GM12892 (cell line): Measurements from ENCODE around the gene BRS3.

Experiments used
- POLR2A ChIP-seq: IDR thresholded peaks from 2 replicates; pipeline ENCODE4 v1.6.1; 2011; ENCODE audit warnings: low read depth, low read length, control low read depth
- TAF1 ChIP-seq: IDR thresholded peaks from 2 replicates; pipeline ENCODE4 v1.6.1; 2011; ENCODE audit warnings: low read depth, mild to moderate bottlenecking, control low read depth, low read length, borderline replicate concordance

DNA sequence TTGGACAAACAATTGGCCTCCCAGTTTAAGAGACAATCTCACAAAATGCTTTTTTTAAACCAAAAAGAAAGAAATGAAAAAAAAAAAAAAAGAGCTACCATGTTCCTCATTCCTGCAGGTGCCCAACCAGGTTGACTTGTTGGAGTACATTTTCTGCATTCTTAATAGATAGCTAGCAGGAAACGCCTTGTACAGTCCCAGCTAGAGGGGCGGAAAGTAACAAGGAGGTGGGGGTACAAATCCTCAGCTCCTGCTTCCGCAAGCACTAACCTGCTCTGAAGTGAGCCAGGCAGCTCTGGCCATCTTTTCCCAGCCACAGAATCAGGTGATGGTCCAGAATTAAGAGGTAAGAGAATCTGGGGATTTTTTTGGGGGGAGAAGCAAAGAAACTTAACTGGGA, 44.2 kb downstream of the BRS3 start, which contains the start of gene VGLL1:
- TF ChIP-seq TAF1 (no peak), POLR2A (no peak)
